Neutrophil (primary cell): ENCODE data around the gene RSPH3.

Experiments used
- H3K27ac ChIP-seq: fragments of 200-600 bp; sonication (generic); 2 replicates; pipeline ENCODE4 v1.5.1; 2016; ENCODE audit warnings: mild to moderate bottlenecking, moderate library complexity
- H3K27me3 ChIP-seq: fragments of 200-600 bp; sonication (generic); 2 replicates; pipeline ENCODE4 v1.6.0; 2016; ENCODE audit warnings: mild to moderate bottlenecking
- H3K36me3 ChIP-seq: fragments of 200-600 bp; sonication (generic); 2 replicates; pipeline ENCODE4 v1.5.1; 2017
- H3K4me1 ChIP-seq, 2 experiments: fragments of 200-600 bp in 1 of 2; sonication (generic) in 1 of 2; 1 replicate in 1 of 2; 2 replicates in 1 of 2; pipeline versions ENCODE4 v1.5.1 to v1.6.1; 2013 to 2016; ENCODE audit warnings: low read depth in 1 of 2, low read length in 1 of 2, mild to moderate bottlenecking in 1 of 2, moderate library complexity in 1 of 2; ENCODE audit not compliant: control insufficient read depth in 1 of 2, insufficient read depth in 1 of 2
- H3K4me3 ChIP-seq, 2 experiments: fragments of 200-600 bp in 1 of 2; sonication (generic) in 1 of 2; 1 replicate in 1 of 2; 2 replicates in 1 of 2; pipeline ENCODE4 v1.5.1; 2013 to 2016; ENCODE audit warnings: low read depth in 1 of 2, low read length in 1 of 2, mild to moderate bottlenecking in 1 of 2, moderate library complexity in 1 of 2
- H3K9me3 ChIP-seq: fragments of 200-600 bp; sonication (generic); 2 replicates; pipeline ENCODE4 v1.5.1; 2016
- TF ChIP-seq, protein P1 (sequence below): fragments of 200-600 bp; sonication (generic); IDR thresholded peaks from 2 replicates; pipeline ENCODE4 v1.5.1; 2016; ENCODE audit warnings: antibody characterized with exemption

The RSPH3 gene

DNA sequence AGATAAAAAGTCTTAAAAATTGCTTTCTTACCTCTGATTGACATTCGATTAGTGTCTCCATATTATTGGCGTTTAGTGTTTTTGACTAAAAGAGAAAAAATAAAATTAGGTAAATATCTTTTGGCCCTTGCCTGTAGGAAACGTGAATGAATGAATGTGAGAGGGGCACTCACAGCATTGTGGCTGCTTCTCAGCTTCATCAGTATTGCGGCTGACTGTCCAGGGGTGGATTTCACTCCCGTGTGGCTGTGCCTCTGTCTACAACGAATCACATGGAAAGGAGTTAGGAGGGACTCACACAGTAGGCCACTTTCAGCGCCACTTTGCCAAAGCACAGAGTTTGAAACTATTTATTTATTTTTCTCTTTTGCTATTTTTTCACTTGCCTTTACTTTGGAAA is 43.9 kb upstream of the RSPH3 start:
- TF ChIP-seq, protein P1, sequence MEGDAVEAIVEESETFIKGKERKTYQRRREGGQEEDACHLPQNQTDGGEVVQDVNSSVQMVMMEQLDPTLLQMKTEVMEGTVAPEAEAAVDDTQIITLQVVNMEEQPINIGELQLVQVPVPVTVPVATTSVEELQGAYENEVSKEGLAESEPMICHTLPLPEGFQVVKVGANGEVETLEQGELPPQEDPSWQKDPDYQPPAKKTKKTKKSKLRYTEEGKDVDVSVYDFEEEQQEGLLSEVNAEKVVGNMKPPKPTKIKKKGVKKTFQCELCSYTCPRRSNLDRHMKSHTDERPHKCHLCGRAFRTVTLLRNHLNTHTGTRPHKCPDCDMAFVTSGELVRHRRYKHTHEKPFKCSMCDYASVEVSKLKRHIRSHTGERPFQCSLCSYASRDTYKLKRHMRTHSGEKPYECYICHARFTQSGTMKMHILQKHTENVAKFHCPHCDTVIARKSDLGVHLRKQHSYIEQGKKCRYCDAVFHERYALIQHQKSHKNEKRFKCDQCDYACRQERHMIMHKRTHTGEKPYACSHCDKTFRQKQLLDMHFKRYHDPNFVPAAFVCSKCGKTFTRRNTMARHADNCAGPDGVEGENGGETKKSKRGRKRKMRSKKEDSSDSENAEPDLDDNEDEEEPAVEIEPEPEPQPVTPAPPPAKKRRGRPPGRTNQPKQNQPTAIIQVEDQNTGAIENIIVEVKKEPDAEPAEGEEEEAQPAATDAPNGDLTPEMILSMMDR: no peak
- no peaks in the 10 kb centered on the region for H3K27me3 ChIP-seq
- H3K4me1 ChIP-seq: peaks cover 42 to 55% of the 10 kb centered on the region in 2 experiments
- H3K27ac ChIP-seq: peak overlapping the region; percentile 96
- H3K4me3 ChIP-seq: peak overlapping the region; percentile 80 to 86
- peaks cover 13% of the 10 kb centered on the region for H3K9me3 ChIP-seq
- peaks cover 51% of the 10 kb centered on the region for H3K36me3 ChIP-seq

DNA sequence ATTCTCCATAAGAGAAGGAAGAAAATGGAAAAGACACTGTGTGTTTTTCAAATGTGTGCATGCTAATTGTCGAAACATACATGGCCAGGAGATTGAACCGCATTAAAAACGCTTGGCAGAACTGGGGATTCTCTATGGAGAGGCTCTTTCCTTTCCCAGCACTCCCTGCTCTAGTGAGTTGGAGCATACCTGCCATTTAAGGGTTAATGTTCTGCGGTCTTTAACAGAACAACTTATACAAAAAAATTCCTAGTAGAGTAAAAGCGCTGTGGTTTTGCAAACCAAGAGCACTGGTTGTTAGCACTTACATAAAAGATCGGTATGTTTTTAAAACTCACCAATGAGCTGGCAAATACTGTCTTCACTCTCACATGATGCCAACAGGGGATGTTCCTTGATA is 43.2 kb upstream of the RSPH3 start:
- Histone ChIP-seq H3K4me3 (peak overlapping the region; percentile 80 to 86), H3K27ac (peak overlapping the region; percentile 96), H3K36me3 (peaks cover 58% of the 10 kb centered on the region), H3K4me1 (peaks cover 49 to 62% of the 10 kb centered on the region in 2 experiments), H3K9me3 (peaks cover 13% of the 10 kb centered on the region), H3K27me3 (no peaks in the 10 kb centered on the region)
- TF ChIP-seq, protein P1: no peak

DNA sequence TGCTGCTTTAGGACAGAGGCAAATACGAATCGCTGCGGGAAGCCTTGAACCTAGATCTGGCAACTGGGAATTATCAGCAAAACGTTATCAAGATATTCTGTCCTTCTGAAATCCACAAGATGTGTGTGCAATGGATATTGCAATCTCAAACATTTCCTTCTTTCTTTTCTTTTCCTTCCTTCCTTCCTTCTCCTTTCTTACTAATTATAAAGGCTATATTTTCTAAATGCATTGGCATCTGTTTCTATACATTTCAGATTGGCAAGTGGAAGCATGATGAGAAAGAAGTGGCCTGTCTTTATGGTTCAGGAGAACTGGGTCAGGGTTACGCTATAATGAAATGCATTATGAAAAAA is 42.8 kb upstream of the RSPH3 start:
- Histone ChIP-seq H3K27ac (peak overlapping the region; percentile 96), H3K4me3 (peak overlapping the region; percentile 80 to 86), H3K27me3 (no peaks in the 10 kb centered on the region), H3K9me3 (peaks cover 13% of the 10 kb centered on the region), H3K4me1 (peaks cover 53 to 66% of the 10 kb centered on the region in 2 experiments), H3K36me3 (peaks cover 62% of the 10 kb centered on the region)
- TF ChIP-seq, protein P1: no peak

DNA sequence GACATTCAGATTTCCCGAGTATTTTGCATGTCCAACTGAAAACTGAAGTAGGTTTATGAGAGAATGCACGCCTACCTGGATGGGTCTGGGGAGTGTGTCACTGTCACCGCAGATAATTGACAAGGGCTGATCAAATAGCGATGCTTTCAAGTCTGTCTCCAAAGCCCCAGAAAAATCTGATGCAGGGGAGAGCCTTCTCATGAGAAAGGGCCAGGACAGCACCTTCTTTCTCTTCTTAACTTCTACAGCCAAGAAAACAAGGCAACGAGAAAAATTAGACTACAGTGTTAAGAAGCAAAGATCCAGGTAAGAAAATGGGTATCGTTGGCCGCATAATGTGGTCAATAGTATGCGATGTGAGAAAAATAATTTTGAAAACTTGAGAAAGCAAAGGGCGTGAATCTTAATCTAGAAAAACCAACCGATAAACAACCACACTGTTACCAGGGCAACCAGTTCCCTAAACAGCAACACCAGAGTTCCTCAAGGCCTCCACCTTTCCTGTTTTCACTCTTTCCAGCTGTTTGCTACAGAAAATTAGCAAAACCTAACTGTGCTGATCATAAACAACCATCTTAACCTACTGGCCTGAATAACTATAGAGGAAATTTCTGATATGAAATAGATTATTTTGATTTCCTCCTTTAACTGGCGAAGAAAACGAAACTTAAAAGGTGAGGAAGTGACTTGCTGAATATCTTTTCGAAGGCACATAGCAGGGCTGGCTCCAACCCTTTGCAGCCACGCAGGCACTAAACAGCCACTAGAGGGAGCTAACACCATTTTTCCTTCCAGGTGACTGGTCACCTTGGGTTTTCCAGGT is 42.2 kb upstream of the RSPH3 start:
- peak overlapping the region; percentile 80 to 86 for H3K4me3 ChIP-seq
- peaks cover 59 to 72% of the 10 kb centered on the region in 2 experiments for H3K4me1 ChIP-seq
- peak overlapping the region; percentile 96 for H3K27ac ChIP-seq
- TF ChIP-seq, protein P1: peak; percentile 99
- H3K9me3 ChIP-seq: peaks cover 13% of the 10 kb centered on the region
- no peaks in the 10 kb centered on the region for H3K27me3 ChIP-seq
- H3K36me3 ChIP-seq: peaks cover 68% of the 10 kb centered on the region

- H3K36me3 ChIP-seq: peaks cover 78% of the 10 kb centered on the region
Measured at GRCh38 chr6:159041181-159041580, 41.2 kb upstream of the RSPH3 start.

More at GRCh38 chr6:159041181-159041580, 41.2 kb upstream of the RSPH3 start:
- Histone ChIP-seq H3K4me3 (peak overlapping the region; percentile 80 to 86), H3K27me3 (no peaks in the 10 kb centered on the region), H3K27ac (peak overlapping the region; percentile 96), H3K9me3 (peaks cover 13% of the 10 kb centered on the region), H3K4me1 (peaks cover 68 to 78% of the 10 kb centered on the region in 2 experiments)
- TF ChIP-seq, protein P1: no peak
